Endothelial cell of umbilical vein (primary cell): Measurements from ENCODE around the gene DENND4C.

Experiments
- CTCF ChIP-seq, 2 donors: IDR thresholded peaks; 1 replicate in 1 of 2; 2 replicates in 1 of 2; pipeline ENCODE4 v1.5.1; 2011; ENCODE audit warnings: low read length in 2 of 2, mild to moderate bottlenecking in 2 of 2, moderate library complexity in 2 of 2, control low read depth in 1 of 2, inconsistent platforms in 1 of 2, low read depth in 1 of 2; ENCODE audit not compliant: insufficient read depth in 1 of 2; ENCODE audit errors: extremely low read depth in 1 of 2
- EZH2 ChIP-seq: IDR thresholded peaks from 2 replicates; pipeline ENCODE4 v1.6.1; 2012; ENCODE audit warnings: borderline replicate concordance, low read depth, mild to moderate bottlenecking, moderate library complexity, low read length, inconsistent platforms; ENCODE audit not compliant: severe bottlenecking
- MYC ChIP-seq: IDR thresholded peaks from one replicate; pipeline ENCODE4 v1.6.1; 2011; ENCODE audit warnings: mild to moderate bottlenecking, low read depth, low read length
- POLR2A ChIP-seq: IDR thresholded peaks from 2 replicates; pipeline ENCODE4 v1.6.1; 2012; ENCODE audit warnings: low read depth, mild to moderate bottlenecking, control low read depth, low read length
- POLR2AphosphoS5 ChIP-seq: IDR thresholded peaks from 2 replicates; pipeline ENCODE4 v1.6.1; 2012; ENCODE audit warnings: low read depth, mild to moderate bottlenecking, control low read depth, low read length, moderate library complexity; ENCODE audit not compliant: insufficient read depth
- TF ChIP-seq, protein P1 (sequence below): IDR thresholded peaks from 2 replicates; pipeline ENCODE4 v1.6.1; 2011; ENCODE audit not compliant: insufficient read depth, insufficient read length

- TF ChIP-seq CTCF (IDR thresholded peaks at IDR 0.05; ENCODE audit: extremely low read depth in 1 of 2, insufficient read depth in 1 of 2, low read depth in 1 of 2, low read length in 2 of 2): no peak
- TF ChIP-seq, protein P1, sequence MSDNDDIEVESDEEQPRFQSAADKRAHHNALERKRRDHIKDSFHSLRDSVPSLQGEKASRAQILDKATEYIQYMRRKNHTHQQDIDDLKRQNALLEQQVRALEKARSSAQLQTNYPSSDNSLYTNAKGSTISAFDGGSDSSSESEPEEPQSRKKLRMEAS: no peak
- TF ChIP-seq EZH2: no peak
- no peak for TF ChIP-seq POLR2AphosphoS5
- TF ChIP-seq POLR2A: no peak
- no peak for TF ChIP-seq MYC
Measured at GRCh38 chr9:19379697-19380046, 149.2 kb downstream of the DENND4C start.
